ENCODE results near the gene SEPTIN10.
"Not testable (repeated sequence)": the region's sequence is repeated elsewhere in the genome, so short reads cannot be mapped to it uniquely, and the experiment has no call there.

The SEPTIN10 gene

GRCh38 chr2:109537565-109538222, 76.1 kb downstream of the SEPTIN10 start:
- Histone ChIP-seq H2AFZ (ENCODE audit: low read depth, low read length) (no peak overlapping the region), H3K4me3 (ENCODE audit: low read length) (no peak overlapping the region), H3K36me3 (ENCODE audit: insufficient read depth, low read length) (no peaks in the 10 kb centered on the region), H3K9me3 (ENCODE audit: low read length) (no peaks in the 10 kb centered on the region), H3K4me1 (ENCODE audit: insufficient read depth, low read length) (no peaks in the 10 kb centered on the region), H3K27me3 (ENCODE audit: insufficient read depth, low read length) (no peaks in the 10 kb centered on the region)

GRCh38 chr2:109536556-109536955, 77.2 kb downstream of the SEPTIN10 start:
- not testable (repeated sequence) for H3K9me3 ChIP-seq (ENCODE audit: low read length); H3K27me3 ChIP-seq (ENCODE audit: insufficient read depth, low read length); H3K36me3 ChIP-seq (ENCODE audit: insufficient read depth, low read length); H3K4me3 ChIP-seq (ENCODE audit: low read length); H3K4me1 ChIP-seq (ENCODE audit: insufficient read depth, low read length); H2AFZ ChIP-seq (ENCODE audit: low read depth, low read length)

- Histone ChIP-seq H2AFZ (ENCODE audit: low read depth, low read length) (no peak overlapping the region), H3K9me3 (ENCODE audit: low read length) (no peaks in the 10 kb centered on the region), H3K36me3 (ENCODE audit: insufficient read depth, low read length) (no peaks in the 10 kb centered on the region), H3K4me1 (ENCODE audit: insufficient read depth, low read length) (no peaks in the 10 kb centered on the region), H3K27me3 (ENCODE audit: insufficient read depth, low read length) (no peaks in the 10 kb centered on the region), H3K4me3 (ENCODE audit: low read length) (no peak overlapping the region)
Measured at GRCh38 chr2:109535217-109535946, 78.4 kb downstream of the SEPTIN10 start.

- Histone ChIP-seq H3K4me1 (ENCODE audit: insufficient read depth, low read length) (no peaks in the 10 kb centered on the region), H3K36me3 (ENCODE audit: insufficient read depth, low read length) (no peaks in the 10 kb centered on the region), H3K9me3 (ENCODE audit: low read length) (no peaks in the 10 kb centered on the region), H3K4me3 (ENCODE audit: low read length) (no peak overlapping the region), H2AFZ (ENCODE audit: low read depth, low read length) (no peak overlapping the region), H3K27me3 (ENCODE audit: insufficient read depth, low read length) (no peaks in the 10 kb centered on the region)
Measured at GRCh38 chr2:109533823-109534222, 79.9 kb downstream of the SEPTIN10 start.

- Histone ChIP-seq H3K36me3 (ENCODE audit: insufficient read depth, low read length) (no peaks in the 10 kb centered on the region), H3K9me3 (ENCODE audit: low read length) (no peaks in the 10 kb centered on the region), H3K27me3 (ENCODE audit: insufficient read depth, low read length) (no peaks in the 10 kb centered on the region), H2AFZ (ENCODE audit: low read depth, low read length) (no peak overlapping the region), H3K4me3 (ENCODE audit: low read length) (no peak overlapping the region), H3K4me1 (ENCODE audit: insufficient read depth, low read length) (no peaks in the 10 kb centered on the region)
Measured at GRCh38 chr2:109532728-109533076, 81.1 kb downstream of the SEPTIN10 start.

- Histone ChIP-seq H3K36me3 (ENCODE audit: insufficient read depth, low read length) (no peaks in the 10 kb centered on the region), H3K4me3 (ENCODE audit: low read length) (no peak overlapping the region), H3K4me1 (ENCODE audit: insufficient read depth, low read length) (no peaks in the 10 kb centered on the region), H3K27me3 (ENCODE audit: insufficient read depth, low read length) (no peaks in the 10 kb centered on the region), H3K9me3 (ENCODE audit: low read length) (no peaks in the 10 kb centered on the region), H2AFZ (ENCODE audit: low read depth, low read length) (no peak overlapping the region)
Measured at GRCh38 chr2:109531896-109532727, 81.7 kb downstream of the SEPTIN10 start.

GRCh38 chr2:109531221-109531620, 82.5 kb downstream of the SEPTIN10 start:
- Histone ChIP-seq H3K4me1 (ENCODE audit: insufficient read depth, low read length) (no peaks in the 10 kb centered on the region), H3K36me3 (ENCODE audit: insufficient read depth, low read length) (no peaks in the 10 kb centered on the region), H3K9me3 (ENCODE audit: low read length) (no peaks in the 10 kb centered on the region), H2AFZ (ENCODE audit: low read depth, low read length) (no peak overlapping the region), H3K27me3 (ENCODE audit: insufficient read depth, low read length) (no peaks in the 10 kb centered on the region), H3K4me3 (ENCODE audit: low read length) (no peak overlapping the region)

- no peak overlapping the region for H2AFZ ChIP-seq (ENCODE audit: low read depth, low read length)
- H3K9me3 ChIP-seq (ENCODE audit: low read length), result no peaks in the 10 kb centered on the region
- no peaks in the 10 kb centered on the region for H3K27me3 ChIP-seq (ENCODE audit: insufficient read depth, low read length)
- H3K4me1 ChIP-seq (ENCODE audit: insufficient read depth, low read length), result no peaks in the 10 kb centered on the region
- H3K4me3 ChIP-seq (ENCODE audit: low read length), result no peak overlapping the region
- H3K36me3 ChIP-seq (ENCODE audit: insufficient read depth, low read length), result no peaks in the 10 kb centered on the region
Measured at GRCh38 chr2:109530712-109531111, 83.1 kb downstream of the SEPTIN10 start.

- Histone ChIP-seq H3K27me3 (ENCODE audit: insufficient read depth, low read length) (no peaks in the 10 kb centered on the region), H3K4me1 (ENCODE audit: insufficient read depth, low read length) (no peaks in the 10 kb centered on the region), H3K36me3 (ENCODE audit: insufficient read depth, low read length) (no peaks in the 10 kb centered on the region), H3K4me3 (ENCODE audit: low read length) (no peak overlapping the region), H3K9me3 (ENCODE audit: low read length) (no peaks in the 10 kb centered on the region), H2AFZ (ENCODE audit: low read depth, low read length) (no peak overlapping the region)
Measured at GRCh38 chr2:109529532-109530449, 84.0 kb downstream of the SEPTIN10 start.

GRCh38 chr2:109528811-109529501, 84.8 kb downstream of the SEPTIN10 start:
- H2AFZ ChIP-seq (ENCODE audit: low read depth, low read length), result no peak overlapping the region
- H3K36me3 ChIP-seq (ENCODE audit: insufficient read depth, low read length), result no peaks in the 10 kb centered on the region
- H3K4me1 ChIP-seq (ENCODE audit: insufficient read depth, low read length), result no peaks in the 10 kb centered on the region
- H3K4me3 ChIP-seq (ENCODE audit: low read length), result no peak overlapping the region
- no peaks in the 10 kb centered on the region for H3K9me3 ChIP-seq (ENCODE audit: low read length)
- no peaks in the 10 kb centered on the region for H3K27me3 ChIP-seq (ENCODE audit: insufficient read depth, low read length)

GRCh38 chr2:109527846-109528705, 85.7 kb downstream of the SEPTIN10 start:
- Histone ChIP-seq H3K27me3 (ENCODE audit: insufficient read depth, low read length) (no peaks in the 10 kb centered on the region), H3K4me3 (ENCODE audit: low read length) (no peak overlapping the region), H3K4me1 (ENCODE audit: insufficient read depth, low read length) (no peaks in the 10 kb centered on the region), H3K9me3 (ENCODE audit: low read length) (no peaks in the 10 kb centered on the region), H3K36me3 (ENCODE audit: insufficient read depth, low read length) (no peaks in the 10 kb centered on the region), H2AFZ (ENCODE audit: low read depth, low read length) (no peak overlapping the region)
